ENCODE data around the gene AMY2A. TPM values are rescaled to one million over a fixed set of nuclear protein-coding genes. Genes with fewer than 3 reads are reported as not detected.
"Not testable (repeated sequence)": the region's sequence is repeated elsewhere in the genome, so short reads cannot be mapped to it uniquely, and the experiment has no call there.

The AMY2A gene
- total and polyA plus RNA-seq, 2 of the 4 experiments (the other 2 are of a cell fraction): not detected

DNA sequence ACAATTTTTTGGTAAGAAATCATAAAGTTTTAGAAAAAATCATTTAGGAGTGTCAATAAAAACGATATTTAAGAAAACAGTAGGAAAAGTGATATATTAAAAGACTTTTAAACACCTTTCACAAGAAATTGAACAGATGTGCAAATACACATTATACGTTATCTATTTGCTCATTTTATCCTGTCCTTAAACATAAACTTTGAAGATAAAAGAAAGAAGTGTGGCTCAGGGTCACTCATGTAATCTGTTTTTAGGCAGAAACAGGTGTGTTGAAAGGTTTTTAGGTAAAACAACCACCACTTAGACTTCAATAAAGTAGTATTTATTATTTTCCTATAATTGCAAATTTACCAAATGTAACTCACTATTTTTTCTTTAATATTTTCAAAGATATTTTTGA, 32.7 kb upstream of the AMY2A start:
- no peak overlapping the region for H2AK9ac ChIP-seq (replicated peaks; ENCODE audit: low read depth, low read length, poor library complexity)
- no peak overlapping the region for H2AK5ac ChIP-seq (ENCODE audit: low read depth, low read length)
- H4K91ac ChIP-seq (ENCODE audit: insufficient read depth, low read depth, low read length): no peak overlapping the region
- dilution Hi-C loops (cut with HindIII; ENCODE audit: low sequenced_read_pairs, unreplicated experiment): no loop called here
- intact Hi-C loops (cut with micrococcal nuclease): no loop called here
- no peaks in the 10 kb centered on the region for H4K20me1 ChIP-seq (ENCODE audit: insufficient read depth, low read length)
- no CpG with 5 or more reads among the region's 2 CpGs for WGBS, 2 experiments (ENCODE audit: extremely low coverage in 2 of 2, insufficient read length in 1 of 2)
- H3K4me1 ChIP-seq (ENCODE audit: control insufficient read depth, insufficient read depth, low read length): no peaks in the 10 kb centered on the region
- H4K5ac ChIP-seq (ENCODE audit: low read depth, low read length): no peak overlapping the region
- no peak overlapping the region for H3K4ac ChIP-seq (ENCODE audit: low read depth, low read length)
- H3K18ac ChIP-seq (ENCODE audit: low read depth, low read length): no peak overlapping the region
- H2AFZ ChIP-seq (replicated peaks; ENCODE audit: low read length, poor library complexity): no peak overlapping the region
- H3K9me1 ChIP-seq (ENCODE audit: insufficient read depth, low read length): no peaks in the 10 kb centered on the region
- no peak overlapping the region for H4K8ac ChIP-seq (ENCODE audit: low read depth in 2 of 2, low read length in 2 of 2)
- POLR2A ChIA-PET (ENCODE audit: unreplicated experiment): no interaction called here
- H2BK15ac ChIP-seq (ENCODE audit: low read depth, low read length): no peak overlapping the region
- CTCF ChIA-PET: interaction anchor here (0.6 kb wide), 1 partner anchor 1011 kb away, joined by 3 read pairs; no protein-coding TSS in a partner anchor
- no peak overlapping the region for H3K27ac ChIP-seq (ENCODE audit: insufficient read depth, low read length)
- H3K4me2 ChIP-seq (ENCODE audit: low read depth, low read length): no peak overlapping the region
- DNase-seq (no peak), ATAC-seq (ENCODE audit: low read depth) (no peak)
- TF ChIP-seq SMC3 (IDR thresholded peaks at IDR 0.05; ENCODE audit: low read depth, low read length) (no peak), FOS (IDR thresholded peaks at IDR 0.05; ENCODE audit: low read depth, low read length) (no peak), RCOR1 (IDR thresholded peaks at IDR 0.05; ENCODE audit: insufficient replicate concordance, low read length) (no peak), BHLHE40 (IDR thresholded peaks at IDR 0.05; ENCODE audit: low read depth, low read length) (no peak), RAD21 (IDR thresholded peaks at IDR 0.05; ENCODE audit: low read length) (no peak)
- no peak overlapping the region for H3K23ac ChIP-seq (ENCODE audit: low read depth, low read length)
- in situ Hi-C loops (cut with MboI; ENCODE audit: low sequenced_read_pairs): no loop called here
- H3K56ac ChIP-seq (ENCODE audit: extremely low read depth, insufficient read depth, low read length): no peak overlapping the region
- H3K9ac ChIP-seq (ENCODE audit: low read depth, low read length): no peak overlapping the region
- no peak overlapping the region for H3K14ac ChIP-seq (replicated peaks; ENCODE audit: low read depth, low read length)
- H3K79me1 ChIP-seq (ENCODE audit: low read depth in 1 of 2, low read length in 2 of 2): no peaks in the 10 kb centered on the region
- H2BK20ac ChIP-seq (ENCODE audit: low read depth, low read length): no peak overlapping the region
- H3K27me3 ChIP-seq (ENCODE audit: control insufficient read depth, insufficient read depth, low read length): no peaks in the 10 kb centered on the region
- no peak overlapping the region for H3K4me3 ChIP-seq (ENCODE audit: insufficient read depth, low read depth, low read length)
- H3K36me3 ChIP-seq (ENCODE audit: control insufficient read depth, insufficient read depth, low read length): no peaks in the 10 kb centered on the region
- H2BK5ac ChIP-seq (ENCODE audit: low read depth, low read length, poor library complexity, severe bottlenecking): no peak overlapping the region
- no TSS peak for BruUV-seq (replicated peaks)
- no peak overlapping the region for H2BK120ac ChIP-seq (ENCODE audit: low read depth, low read length)
- no peaks in the 10 kb centered on the region for H3K9me3 ChIP-seq (ENCODE audit: control insufficient read depth, insufficient read depth, low read length)

- H3K14ac ChIP-seq (replicated peaks; ENCODE audit: low read depth, low read length); H4K91ac ChIP-seq (ENCODE audit: insufficient read depth, low read depth, low read length); H3K18ac ChIP-seq (ENCODE audit: low read depth, low read length); H2BK5ac ChIP-seq (ENCODE audit: low read depth, low read length, poor library complexity, severe bottlenecking); H2AFZ ChIP-seq (replicated peaks; ENCODE audit: low read length, poor library complexity); H3K27me3 ChIP-seq (ENCODE audit: control insufficient read depth, insufficient read depth, low read length); H3K9me1 ChIP-seq (ENCODE audit: insufficient read depth, low read length); H3K23ac ChIP-seq (ENCODE audit: low read depth, low read length); H4K8ac ChIP-seq (ENCODE audit: low read depth in 2 of 2, low read length in 2 of 2); H3K56ac ChIP-seq (ENCODE audit: extremely low read depth, insufficient read depth, low read length); H3K27ac ChIP-seq (ENCODE audit: insufficient read depth, low read length); dilution Hi-C loops (cut with HindIII; ENCODE audit: low sequenced_read_pairs, unreplicated experiment); BruUV-seq (replicated peaks); H2AK5ac ChIP-seq (ENCODE audit: low read depth, low read length); CTCF ChIA-PET; ATAC-seq (ENCODE audit: low read depth); H4K5ac ChIP-seq (ENCODE audit: low read depth, low read length); H2AK9ac ChIP-seq (replicated peaks; ENCODE audit: low read depth, low read length, poor library complexity); H3K9me3 ChIP-seq (ENCODE audit: control insufficient read depth, insufficient read depth, low read length); H3K36me3 ChIP-seq (ENCODE audit: control insufficient read depth, insufficient read depth, low read length); H2BK120ac ChIP-seq (ENCODE audit: low read depth, low read length); DNase-seq; H3K4me2 ChIP-seq (ENCODE audit: low read depth, low read length); H3K4me1 ChIP-seq (ENCODE audit: control insufficient read depth, insufficient read depth, low read length); H4K20me1 ChIP-seq (ENCODE audit: insufficient read depth, low read length); H3K79me1 ChIP-seq (ENCODE audit: low read depth in 1 of 2, low read length in 2 of 2); H3K4me3 ChIP-seq (ENCODE audit: insufficient read depth, low read depth, low read length); POLR2A ChIA-PET (ENCODE audit: unreplicated experiment); H2BK20ac ChIP-seq (ENCODE audit: low read depth, low read length); H3K9ac ChIP-seq (ENCODE audit: low read depth, low read length); H3K4ac ChIP-seq (ENCODE audit: low read depth, low read length); intact Hi-C loops (cut with micrococcal nuclease); in situ Hi-C loops (cut with MboI; ENCODE audit: low sequenced_read_pairs); H2BK15ac ChIP-seq (ENCODE audit: low read depth, low read length): not testable (repeated sequence)
- no CpG with 5 or more reads among the region's 3 CpGs for WGBS, 2 experiments (ENCODE audit: extremely low coverage in 2 of 2, insufficient read length in 1 of 2)
Measured at GRCh38 chr1:103602740-103603139, 14.5 kb upstream of the AMY2A start.
